Upper lobe of left lung (tissue), 6 donors: ENCODE data around the gene CSNK1A1. TPM values are rescaled to one million over a fixed set of nuclear protein-coding genes. Genes with fewer than 3 reads are reported as not detected.

ENCODE experiments used
- ATAC-seq, 2 donors: fragments of 200-7000 bp; cut with Tn5 transposase; one replicate each; pipeline ENCODE4 v1.9.1; 2022; ENCODE audit warnings: mild to moderate bottlenecking in 2 of 2, moderate library complexity in 2 of 2; ENCODE audit not compliant: low FRiP score in 2 of 2
- DNase-seq, 2 donors: peaks; one replicate each; pipeline ENCODE4 v3.0.0-alpha.2; 2019 to 2020
- H3K27ac ChIP-seq, 4 donors: fragments of 200-600 bp; sonication (generic); one replicate each; pipeline ENCODE4 v1.5.1; 2016 to 2019
- H3K27me3 ChIP-seq, 4 donors: fragments of 200-600 bp; sonication (generic); one replicate each; pipeline ENCODE4 v1.5.1; 2017 to 2019
- H3K36me3 ChIP-seq, 4 donors: fragments of 200-600 bp; sonication (generic); one replicate each; pipeline ENCODE4 v1.5.1; 2016 to 2019
- H3K4me1 ChIP-seq, 4 donors: fragments of 200-600 bp; sonication (generic); one replicate each; pipeline ENCODE4 v1.5.1; 2018 to 2019
- H3K4me3 ChIP-seq, 4 donors: fragments of 200-600 bp; sonication (generic); one replicate each; pipeline ENCODE4 v1.5.1; 2017 to 2019; ENCODE audit warnings: mild to moderate bottlenecking in 2 of 4, moderate library complexity in 1 of 4
- H3K9me3 ChIP-seq, 4 donors: fragments of 200-600 bp; sonication (generic); one replicate each; pipeline ENCODE4 v1.5.1; 2018 to 2019
- EP300 ChIP-seq, 4 donors: sonication (generic); formaldehyde crosslinking; IDR thresholded peaks; one replicate each; pipeline ENCODE4 v1.5.1; 2017; ENCODE audit warnings: antibody characterized with exemption in 4 of 4, control low read depth in 2 of 4
- POLR2A ChIP-seq, 4 donors: fragments of 450-650 bp; IDR thresholded peaks; one replicate each; pipeline ENCODE4 v1.5.1; 2016 to 2017; ENCODE audit warnings: antibody characterized with exemption in 4 of 4, mild to moderate bottlenecking in 2 of 4
- POLR2AphosphoS5 ChIP-seq, 2 donors: sonication (generic); formaldehyde crosslinking; IDR thresholded peaks; one replicate each; pipeline ENCODE4 v1.5.1; 2017; ENCODE audit warnings: antibody characterized with exemption in 2 of 2
- WGBS, 2 donors: methylation state at CpG; one replicate each; pipeline ENCODE4 v1.1.5; 2017 to 2018; 5-methylcytosine and 5-hydroxymethylcytosine counted together
- total RNA-seq, 6 donors: library from RNA; depleted of rRNA in 4 of 6; stranded (reverse); fragments of >200 nt in 4 of 6; gene quantifications; one replicate each; pipeline versions ENCODE4 v1.1.0 to v1.2.1, GENCODE V29; 2016 to 2021
- TF ChIP-seq, protein P1 (sequence below), 6 experiments: fragments of 450-650 bp in 4 of 6; fragments of 200-600 bp in 2 of 6; sonication (generic) in 2 of 6; IDR thresholded peaks; one replicate each; pipeline ENCODE4 v1.5.1; 2016 to 2019; ENCODE audit warnings: antibody characterized with exemption in 6 of 6
- donor health status: DM: no; HTN: no; CAD: no; lungs with moderate emphysema.
- donor health status: DM: no; HTN: yes; CAD: no; lungs with severe emphysema.

Gene CSNK1A1
- total RNA-seq, 6 donors from 2014 or later: 153 to 215 (median 202) TPM

DNA sequence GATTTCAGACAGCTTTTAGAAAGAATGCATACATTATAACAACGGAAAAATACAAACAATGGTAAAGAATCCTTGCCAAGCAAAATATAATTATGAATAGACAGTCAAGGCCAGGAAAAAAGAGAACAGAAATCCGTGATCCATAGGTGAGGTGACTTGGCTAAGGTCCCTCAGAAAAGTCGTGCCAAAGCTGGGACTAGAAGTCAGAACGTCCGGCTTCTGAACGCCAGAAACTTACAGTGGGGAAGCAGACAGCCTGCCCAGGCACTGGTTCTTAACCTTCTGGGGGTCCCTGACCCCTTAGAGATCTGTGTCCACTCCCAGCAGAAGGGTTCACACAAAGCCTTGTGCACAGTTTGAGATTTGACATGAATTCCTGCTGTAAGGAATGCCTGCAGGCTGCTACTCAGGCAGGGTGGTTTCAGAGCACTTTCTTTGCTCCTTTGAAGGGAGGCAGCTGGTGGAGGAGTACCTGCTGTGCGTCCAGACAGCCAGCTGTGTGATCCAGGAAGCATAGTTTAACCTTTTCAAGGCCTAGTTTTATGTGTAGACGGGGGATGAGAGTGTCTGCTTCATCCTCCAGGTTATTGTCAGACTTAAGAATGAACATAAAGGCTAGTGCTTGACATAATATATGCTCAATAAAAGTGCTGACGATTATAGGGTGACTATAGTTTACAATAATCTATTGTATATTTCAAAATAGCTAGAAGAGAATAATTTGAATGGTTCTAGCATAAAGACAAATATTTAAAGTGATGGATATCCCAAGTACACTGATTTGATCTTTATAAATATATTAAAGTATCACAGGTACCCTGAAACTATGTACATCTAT lies 30.9 kb upstream of the CSNK1A1 start:
- Histone ChIP-seq H3K36me3 (no peaks in the 10 kb centered on the region), H3K4me3 (peak overlapping the region in 3 of 4 donors; percentile 60 to 71 (median 62)), H3K9me3 (no peaks in the 10 kb centered on the region), H3K4me1 (peaks cover 22 to 38% (median 33%) of the 10 kb centered on the region in 4 donors), H3K27ac (peak overlapping the region; percentile 75 to 90 (median 76)), H3K27me3 (no peaks in the 10 kb centered on the region)
- DNase-seq: no peak
- TF ChIP-seq POLR2A (IDR thresholded peaks at IDR 0.05): no peak
- TF ChIP-seq, protein P1, sequence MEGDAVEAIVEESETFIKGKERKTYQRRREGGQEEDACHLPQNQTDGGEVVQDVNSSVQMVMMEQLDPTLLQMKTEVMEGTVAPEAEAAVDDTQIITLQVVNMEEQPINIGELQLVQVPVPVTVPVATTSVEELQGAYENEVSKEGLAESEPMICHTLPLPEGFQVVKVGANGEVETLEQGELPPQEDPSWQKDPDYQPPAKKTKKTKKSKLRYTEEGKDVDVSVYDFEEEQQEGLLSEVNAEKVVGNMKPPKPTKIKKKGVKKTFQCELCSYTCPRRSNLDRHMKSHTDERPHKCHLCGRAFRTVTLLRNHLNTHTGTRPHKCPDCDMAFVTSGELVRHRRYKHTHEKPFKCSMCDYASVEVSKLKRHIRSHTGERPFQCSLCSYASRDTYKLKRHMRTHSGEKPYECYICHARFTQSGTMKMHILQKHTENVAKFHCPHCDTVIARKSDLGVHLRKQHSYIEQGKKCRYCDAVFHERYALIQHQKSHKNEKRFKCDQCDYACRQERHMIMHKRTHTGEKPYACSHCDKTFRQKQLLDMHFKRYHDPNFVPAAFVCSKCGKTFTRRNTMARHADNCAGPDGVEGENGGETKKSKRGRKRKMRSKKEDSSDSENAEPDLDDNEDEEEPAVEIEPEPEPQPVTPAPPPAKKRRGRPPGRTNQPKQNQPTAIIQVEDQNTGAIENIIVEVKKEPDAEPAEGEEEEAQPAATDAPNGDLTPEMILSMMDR (IDR thresholded peaks at IDR 0.05): no peak
- TF ChIP-seq EP300 (IDR thresholded peaks at IDR 0.05): no peak
- no peak for TF ChIP-seq POLR2AphosphoS5 (IDR thresholded peaks at IDR 0.05)
- WGBS, 2 donors: 40 to 42% methylated on average over 9 of the region's 9 CpGs
- peak; percentile 34 to 44 for ATAC-seq

DNA sequence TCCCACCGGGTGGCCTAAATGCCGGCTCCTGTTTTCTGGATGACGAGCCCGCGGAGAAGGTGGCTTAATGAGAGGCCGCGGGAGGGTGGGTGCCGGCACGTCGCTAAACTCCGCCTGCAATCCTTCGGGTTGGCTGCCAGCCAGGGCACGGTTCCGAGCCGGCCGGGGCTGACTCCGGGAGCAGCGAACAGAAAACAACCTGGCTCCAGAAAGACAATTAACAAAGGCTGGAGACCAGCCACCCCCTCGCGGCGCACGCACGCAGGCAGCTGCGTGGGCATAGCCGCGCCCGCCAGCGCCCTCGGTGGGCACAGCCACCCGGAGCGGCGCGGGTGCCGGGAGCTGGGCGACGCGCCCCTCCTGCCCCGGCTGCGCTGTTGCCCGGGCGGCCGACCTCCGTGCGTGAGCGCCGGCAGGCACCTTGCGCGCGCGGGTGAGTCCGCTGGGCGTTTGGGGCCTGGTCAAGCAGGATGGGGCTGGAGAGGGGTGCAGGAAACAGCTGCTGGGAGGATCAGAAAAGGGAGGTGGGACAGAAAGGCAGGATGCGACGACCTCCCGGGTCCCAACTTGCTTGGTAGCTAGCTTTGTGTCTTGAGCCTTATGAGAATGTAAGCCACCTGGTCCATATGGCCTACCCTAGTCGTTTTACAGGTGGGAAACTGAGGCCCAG lies 30.1 kb upstream of the CSNK1A1 start, which contains the start of gene ARHGEF37:
TSS of gene ARHGEF37 (plus strand) at position 307 of the 670 bp plus-strand sequence. CDS start 16,272 bp downstream, outside the sequence.
- WGBS, 2 donors: 2 to 3% methylated on average over 4 to 22 of the region's 56 CpGs
- DNase-seq (peak; percentile 78 to 95), ATAC-seq (peak; percentile 71 to 88)
- H3K9me3 ChIP-seq: no peaks in the 10 kb centered on the region
- H3K36me3 ChIP-seq: no peaks in the 10 kb centered on the region
- peaks cover 22 to 34% (median 29%) of the 10 kb centered on the region in 4 donors for H3K4me1 ChIP-seq
- H3K27me3 ChIP-seq: no peaks in the 10 kb centered on the region
- H3K4me3 ChIP-seq: peak within 1 kb of the TSS; percentile 26 to 71 (median 61)
- TF ChIP-seq POLR2A (IDR thresholded peaks at IDR 0.05) (peak in 1 of 4 donors; percentile 63), POLR2AphosphoS5 (IDR thresholded peaks at IDR 0.05) (no peak)
- TF ChIP-seq, protein P1 (IDR thresholded peaks at IDR 0.05): no peak
- peak within 1 kb of the TSS; percentile 75 to 90 (median 76) for H3K27ac ChIP-seq

DNA sequence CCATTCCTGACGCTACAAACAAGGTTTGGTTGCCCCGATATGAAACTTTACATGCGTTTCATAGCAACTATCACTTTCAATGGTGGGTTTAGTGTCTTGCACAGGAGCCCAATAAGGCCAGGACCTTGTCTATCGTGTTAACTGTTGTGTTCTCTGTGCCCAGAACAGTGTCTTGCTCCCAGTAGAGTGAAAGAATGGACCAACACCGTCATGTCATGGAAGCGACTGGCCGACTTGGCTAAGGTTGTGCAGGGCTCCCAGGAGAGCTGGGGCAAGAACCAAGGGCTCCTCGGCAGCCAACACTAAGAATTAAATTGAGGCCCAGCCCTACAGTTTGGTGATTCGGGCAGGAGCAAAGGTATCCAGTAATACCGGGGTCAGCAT lies 29.6 kb upstream of the CSNK1A1 start:
- Histone ChIP-seq H3K4me3 (peak overlapping the region; percentile 26 to 71 (median 61)), H3K9me3 (no peaks in the 10 kb centered on the region), H3K36me3 (no peaks in the 10 kb centered on the region), H3K4me1 (peaks cover 22 to 34% (median 27%) of the 10 kb centered on the region in 4 donors), H3K27ac (peak overlapping the region; percentile 75 to 90 (median 76)), H3K27me3 (no peaks in the 10 kb centered on the region)
- peak in 1 of 2 donors; percentile 31 for ATAC-seq
- TF ChIP-seq POLR2A (IDR thresholded peaks at IDR 0.05): no peak
- TF ChIP-seq POLR2AphosphoS5 (IDR thresholded peaks at IDR 0.05): no peak
- TF ChIP-seq EP300 (IDR thresholded peaks at IDR 0.05): no peak
- TF ChIP-seq, protein P1 (IDR thresholded peaks at IDR 0.05): no peak
- WGBS, 2 donors: 43 to 48% methylated on average over 10 of the region's 10 CpGs
- no peak for DNase-seq

DNA sequence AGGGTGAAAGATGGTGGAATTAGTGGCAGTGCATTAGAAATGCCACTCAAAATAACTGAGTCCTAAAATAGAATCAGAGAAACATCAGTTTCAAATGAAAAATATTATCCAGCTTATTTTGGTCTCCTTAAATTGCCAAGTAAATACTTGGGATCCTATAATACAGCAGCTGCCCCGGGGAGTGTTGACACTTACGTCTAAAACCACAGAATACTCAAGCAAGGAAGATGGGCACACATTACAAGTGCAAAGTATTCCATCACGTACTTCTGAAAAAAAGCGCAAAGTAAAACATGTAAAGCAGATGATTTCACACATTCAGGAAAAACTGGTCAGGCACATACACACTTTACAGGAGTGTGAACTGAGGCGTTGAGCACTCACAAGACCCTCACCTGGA lies 27.7 kb upstream of the CSNK1A1 start:
- no peak for DNase-seq
- no peak for TF ChIP-seq POLR2A (IDR thresholded peaks at IDR 0.05)
- no peak for TF ChIP-seq POLR2AphosphoS5 (IDR thresholded peaks at IDR 0.05)
- TF ChIP-seq, protein P1 (IDR thresholded peaks at IDR 0.05): no peak
- no peak for TF ChIP-seq EP300 (IDR thresholded peaks at IDR 0.05)
- no peaks in the 10 kb centered on the region for H3K9me3 ChIP-seq
- H3K27ac ChIP-seq: no peak overlapping the region
- no peaks in the 10 kb centered on the region for H3K27me3 ChIP-seq
- H3K4me3 ChIP-seq: no peak overlapping the region
- peaks cover 18 to 34% (median 22%) of the 10 kb centered on the region in 4 donors for H3K4me1 ChIP-seq
- H3K36me3 ChIP-seq: no peaks in the 10 kb centered on the region
- 70 to 73% methylated on average over 5 of the region's 5 CpGs for WGBS, 2 donors
- no peak for ATAC-seq
